ENCODE results near the gene TANGO6.

TANGO6 gene

GRCh38 chr16:69127966-69128510 is 284.7 kb downstream of the TANGO6 start:
- no peak for TF ChIP-seq Cebpa-rat (IDR thresholded peaks at IDR 0.05)
- Histone ChIP-seq H3K36me3 (peaks cover 26 to 68% (median 50%) of the 10 kb centered on the region in 11 experiments), H3K9me3 (replicated peaks in 1 of 11) (no peaks in the 10 kb centered on the region)

DNA sequence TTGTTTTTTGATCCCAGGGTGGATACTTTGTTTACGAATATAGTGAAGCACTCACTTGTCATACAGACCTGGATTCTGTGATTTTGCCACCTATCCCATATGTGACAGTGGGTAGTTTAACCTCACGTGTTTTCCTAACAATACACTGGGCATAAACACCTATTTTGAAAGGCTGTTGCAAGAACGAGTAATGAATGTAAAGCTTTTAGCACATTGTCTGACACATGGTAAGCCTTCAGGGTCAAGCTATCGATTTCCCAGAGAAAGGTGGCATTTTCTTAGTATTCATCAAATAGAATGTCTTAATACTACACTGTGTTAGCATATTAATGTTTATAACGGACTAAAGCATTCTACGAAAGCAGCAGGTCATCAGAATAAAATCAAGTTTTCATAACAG is 287.1 kb downstream of the TANGO6 start:
- Histone ChIP-seq H3K4me3 (peak overlapping the region in 8 of 10 experiments; percentile 89 to 98 (median 96); a peak in 9 of 20 replicates), H3K9ac (peak overlapping the region in 8 of 11 experiments; percentile 34 to 98 (median 96); a peak in 8 of 22 replicates), H3K36me3 (peaks cover 26 to 67% (median 50%) of the 10 kb centered on the region in 11 experiments), H3K9me3 (replicated peaks in 1 of 11) (no peaks in the 10 kb centered on the region), H3K4me1 (peaks cover 32 to 60% (median 44%) of the 10 kb centered on the region in 10 experiments), H4K20me1 (peaks cover 57 to 94% (median 80%) of the 10 kb centered on the region in 11 experiments), H3K27ac (peak overlapping the region in 1 of 11 experiments; percentile 97; a peak in 2 of 22 replicates), H3K4me2 (peak overlapping the region; percentile 65 to 94 (median 81)), H3K27me3 (no peaks in the 10 kb centered on the region)
- no peak for TF ChIP-seq Cebpa-rat (IDR thresholded peaks at IDR 0.05)

More at GRCh38 chr16:69127966-69128510, 284.7 kb downstream of the TANGO6 start:
- Histone ChIP-seq H3K4me2 (peak overlapping the region in 5 of 11 experiments; percentile 1 to 94 (median 16); a peak in 3 of 22 replicates), H3K4me3 (no peak overlapping the region), H3K27ac (no peak overlapping the region; a peak in 1 of 22 replicates), H3K4me1 (peaks cover 11 to 38% (median 24%) of the 10 kb centered on the region in 10 experiments), H3K27me3 (no peaks in the 10 kb centered on the region), H3K9ac (peak overlapping the region in 1 of 11 experiments; percentile 21; a peak in 2 of 22 replicates), H4K20me1 (peaks cover 79 to 94% (median 83%) of the 10 kb centered on the region in 11 experiments)

GRCh38 chr16:69131167-69131838 is 288.0 kb downstream of the TANGO6 start:
- no peak for TF ChIP-seq Cebpa-rat (IDR thresholded peaks at IDR 0.05)

GRCh38 chr16:69131839-69132423 is 288.6 kb downstream of the TANGO6 start:
- H3K27ac ChIP-seq = peak overlapping the region; percentile 93 to 97 (median 96)
- H3K9me3 ChIP-seq (replicated peaks in 1 of 11) = no peaks in the 10 kb centered on the region
- TF ChIP-seq Cebpa-rat (IDR thresholded peaks at IDR 0.05) = no peak
- no peaks in the 10 kb centered on the region for H3K27me3 ChIP-seq
- peaks cover 25 to 73% (median 58%) of the 10 kb centered on the region in 11 experiments for H3K36me3 ChIP-seq
- peak overlapping the region; percentile 92 to 98 (median 97) for H3K9ac ChIP-seq
- H3K4me3 ChIP-seq = peak overlapping the region; percentile 86 to 98 (median 96)
- peaks cover 32 to 61% (median 44%) of the 10 kb centered on the region in 10 experiments for H3K4me1 ChIP-seq
- peaks cover 43 to 94% (median 80%) of the 10 kb centered on the region in 11 experiments for H4K20me1 ChIP-seq
- H3K4me2 ChIP-seq = peak overlapping the region; percentile 63 to 94 (median 80)

More at GRCh38 chr16:69131167-69131838, 288.0 kb downstream of the TANGO6 start:
- Histone ChIP-seq H3K4me1 (peaks cover 32 to 61% (median 44%) of the 10 kb centered on the region in 10 experiments), H3K27me3 (no peaks in the 10 kb centered on the region), H3K36me3 (peaks cover 24 to 73% (median 56%) of the 10 kb centered on the region in 11 experiments), H3K4me3 (peak overlapping the region; percentile 86 to 98 (median 96)), H3K27ac (peak overlapping the region; percentile 93 to 97 (median 96)), H4K20me1 (peaks cover 49 to 94% (median 80%) of the 10 kb centered on the region in 11 experiments), H3K9ac (peak overlapping the region; percentile 92 to 98 (median 97)), H3K9me3 (replicated peaks in 1 of 11) (no peaks in the 10 kb centered on the region), H3K4me2 (peak overlapping the region; percentile 65 to 94 (median 81))

DNA sequence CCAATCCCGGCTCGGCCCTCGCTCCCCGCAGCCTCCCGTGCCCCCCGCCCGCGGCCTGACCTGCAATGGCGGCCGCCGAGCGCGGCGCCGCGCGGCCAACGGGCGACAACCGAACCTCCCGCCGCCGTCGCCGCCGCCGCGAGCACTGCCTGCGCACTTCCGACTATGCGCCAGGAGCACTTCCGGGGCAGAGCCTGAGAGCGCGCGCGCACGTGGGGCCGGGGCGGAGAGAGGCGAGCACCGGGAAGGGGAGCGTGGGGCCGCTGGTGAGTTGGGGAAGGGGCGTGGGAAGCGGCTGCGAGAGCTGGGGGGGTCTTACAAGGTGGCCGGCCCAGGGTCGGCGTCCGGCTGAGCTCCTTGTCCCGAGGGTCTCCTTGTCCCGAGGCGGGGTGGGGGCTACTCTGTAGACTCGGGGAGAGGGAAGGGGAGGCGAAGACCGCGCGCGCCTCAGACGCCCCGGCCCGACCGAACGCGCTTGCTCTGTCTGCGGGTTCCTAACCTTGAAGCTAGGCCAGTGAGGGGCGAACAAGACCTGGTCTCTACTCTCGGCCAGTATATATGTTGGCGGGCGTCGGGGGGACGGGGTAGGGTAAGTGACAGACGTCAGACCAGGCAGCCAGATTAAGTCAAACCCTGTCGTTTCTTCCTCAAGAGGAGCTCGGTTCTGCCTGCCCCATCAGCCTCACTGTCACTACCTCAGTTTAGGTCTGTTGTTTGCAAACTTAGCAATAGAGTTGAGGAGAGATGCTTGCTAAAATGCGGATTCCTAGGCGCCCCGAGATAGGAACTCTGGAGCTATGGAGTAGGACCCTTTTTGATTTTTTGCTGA is 289.3 kb downstream of the TANGO6 start, which contains the start of the genes CHTF8 and UTP4:
TSS of gene CHTF8 (minus strand) at position 165 of the 829 bp plus-strand sequence. CDS start 11,130 bp downstream, outside the sequence.
TSS of gene UTP4 (plus strand) at position 226 of the 829 bp plus-strand sequence. CDS start 811 bp downstream, outside the sequence.
- TF ChIP-seq Cebpa-rat (IDR thresholded peaks at IDR 0.05) = no peak
- Histone ChIP-seq H3K4me1 (peaks cover 32 to 60% (median 44%) of the 10 kb centered on the region in 10 experiments), H3K9me3 (replicated peaks in 1 of 11) (no peaks in the 10 kb centered on the region), H4K20me1 (peaks cover 36 to 94% (median 79%) of the 10 kb centered on the region in 11 experiments), H3K4me3 (peak within 1 kb of the TSS; percentile 86 to 98 (median 96)), H3K27me3 (no peaks in the 10 kb centered on the region), H3K4me2 (peak within 1 kb of the TSS; percentile 79 to 94 (median 87)), H3K9ac (peak within 1 kb of the TSS; percentile 92 to 98 (median 97)), H3K27ac (peak within 1 kb of the TSS; percentile 93 to 97 (median 96)), H3K36me3 (peaks cover 26 to 74% (median 63%) of the 10 kb centered on the region in 11 experiments)

GRCh38 chr16:69133373-69133954 is 290.1 kb downstream of the TANGO6 start:
- no peak for TF ChIP-seq Cebpa-rat (IDR thresholded peaks at IDR 0.05)
- H3K27me3 ChIP-seq = no peaks in the 10 kb centered on the region
- H3K4me3 ChIP-seq = peak overlapping the region; percentile 86 to 98 (median 96)
- H3K9ac ChIP-seq = peak overlapping the region; percentile 92 to 98 (median 97)
- peak overlapping the region in 10 of 11 experiments; percentile 93 to 97 (median 96); a peak in 19 of 22 replicates for H3K27ac ChIP-seq
- peaks cover 32 to 53% (median 38%) of the 10 kb centered on the region in 10 experiments for H3K4me1 ChIP-seq
- peaks cover 28 to 74% (median 65%) of the 10 kb centered on the region in 11 experiments for H3K36me3 ChIP-seq
- H3K4me2 ChIP-seq = peak overlapping the region; percentile 73 to 90 (median 85)
- H3K9me3 ChIP-seq (replicated peaks in 1 of 11) = no peaks in the 10 kb centered on the region
- peaks cover 27 to 94% (median 79%) of the 10 kb centered on the region in 11 experiments for H4K20me1 ChIP-seq
